GM06990 (cell line): ENCODE results near the gene UBAP2.

Experiments
- DNase-seq: peaks from one replicate; pipeline ENCODE4 v3.0.0-alpha.2; 2011; ENCODE audit not compliant: insufficient read length; ENCODE audit errors: extremely low read depth
- H3K27me3 ChIP-seq: replicated peaks from 2 replicates; pipeline ENCODE4 v1.6.0; 2011; ENCODE audit warnings: low read length; ENCODE audit not compliant: control insufficient read depth, insufficient read depth
- H3K36me3 ChIP-seq: 2 replicates; pipeline ENCODE4 v1.5.1; 2011; ENCODE audit warnings: low read length; ENCODE audit not compliant: control insufficient read depth, insufficient read depth
- H3K4me3 ChIP-seq: replicated peaks from 2 replicates; pipeline ENCODE4 v1.5.1; 2011; ENCODE audit warnings: low read depth, mild to moderate bottlenecking, control low read depth, low read length
- CTCF ChIP-seq: IDR thresholded peaks from 2 replicates; pipeline ENCODE4 v1.5.1; 2011; ENCODE audit warnings: low read length, control low read depth, mild to moderate bottlenecking, inconsistent platforms; ENCODE audit not compliant: insufficient read depth, poor library complexity, severe bottlenecking

The UBAP2 gene

GRCh38 chr9:33913541-33913940 lies 135.1 kb downstream of the UBAP2 start:
- TF ChIP-seq CTCF: no peak
- H3K27me3 ChIP-seq: no peaks in the 10 kb centered on the region
- no peak overlapping the region for H3K4me3 ChIP-seq
- peaks cover 9% of the 10 kb centered on the region for H3K36me3 ChIP-seq
- no peak for DNase-seq

GRCh38 chr9:33908749-33909148 lies 139.9 kb downstream of the UBAP2 start:
- DNase-seq: no peak
- Histone ChIP-seq H3K27me3 (no peaks in the 10 kb centered on the region), H3K4me3 (no peak overlapping the region), H3K36me3 (peaks cover 5% of the 10 kb centered on the region; the same call in 1 of the 2 replicates)
- no peak for TF ChIP-seq CTCF

- Histone ChIP-seq H3K4me3 (no peak overlapping the region), H3K36me3 (peaks cover 2% of the 10 kb centered on the region; the same call in 1 of the 2 replicates), H3K27me3 (no peaks in the 10 kb centered on the region)
- no peak for TF ChIP-seq CTCF
- no peak for DNase-seq
Observed at GRCh38 chr9:33908114-33908513, 140.6 kb downstream of the UBAP2 start.

- peaks cover 2% of the 10 kb centered on the region; the same call in 1 of the 2 replicates for H3K36me3 ChIP-seq
- DNase-seq: no peak
- H3K27me3 ChIP-seq: no peaks in the 10 kb centered on the region
- no peak overlapping the region for H3K4me3 ChIP-seq
- no peak for TF ChIP-seq CTCF
Observed at GRCh38 chr9:33907347-33907746, 141.3 kb downstream of the UBAP2 start.

GRCh38 chr9:33906769-33907168 lies 141.9 kb downstream of the UBAP2 start:
- peaks cover 4% of the 10 kb centered on the region; the same call in 1 of the 2 replicates for H3K36me3 ChIP-seq

More at GRCh38 chr9:33906769-33907168, 141.9 kb downstream of the UBAP2 start:
- Histone ChIP-seq H3K27me3 (no peaks in the 10 kb centered on the region), H3K4me3 (no peak overlapping the region)
- TF ChIP-seq CTCF: no peak
- no peak for DNase-seq
